DMS 273 treated with DMSO at 0.1 percent for 48 hours (cell line): ENCODE measurements around the gene CTNNA3.
"Not testable (repeated sequence)": the region's sequence is repeated elsewhere in the genome, so short reads cannot be mapped to it uniquely, and the experiment has no call there.

ENCODE experiments used
- DNase-seq: peaks from one replicate; lab custom pipeline; 2025; lab: John Stamatoyannopoulos, UW

CTNNA3 gene

DNA sequence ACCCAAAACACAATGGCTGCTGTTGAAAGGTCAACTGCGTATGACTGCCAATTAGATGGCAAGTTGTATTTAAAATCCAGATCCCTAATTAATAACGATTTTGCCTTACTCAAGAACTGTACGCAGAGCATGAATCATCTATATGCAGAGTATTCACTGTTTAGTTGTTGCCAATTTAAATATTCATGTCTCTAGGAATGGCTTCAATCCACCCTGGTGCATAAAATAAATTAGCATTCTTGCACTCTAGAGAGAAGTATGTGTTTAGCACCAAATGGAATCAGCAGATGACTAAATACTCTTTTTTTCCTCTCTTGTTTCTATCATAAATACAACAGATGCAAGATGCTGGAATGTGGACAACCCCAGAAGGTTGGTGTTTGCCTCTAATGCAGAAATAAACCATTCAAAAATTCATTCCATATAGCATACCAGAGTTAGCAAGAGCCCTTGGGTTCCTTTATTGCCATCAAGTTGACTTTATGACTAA lies 449.9 kb downstream of the CTNNA3 start:
- no peak for DNase-seq

DNA sequence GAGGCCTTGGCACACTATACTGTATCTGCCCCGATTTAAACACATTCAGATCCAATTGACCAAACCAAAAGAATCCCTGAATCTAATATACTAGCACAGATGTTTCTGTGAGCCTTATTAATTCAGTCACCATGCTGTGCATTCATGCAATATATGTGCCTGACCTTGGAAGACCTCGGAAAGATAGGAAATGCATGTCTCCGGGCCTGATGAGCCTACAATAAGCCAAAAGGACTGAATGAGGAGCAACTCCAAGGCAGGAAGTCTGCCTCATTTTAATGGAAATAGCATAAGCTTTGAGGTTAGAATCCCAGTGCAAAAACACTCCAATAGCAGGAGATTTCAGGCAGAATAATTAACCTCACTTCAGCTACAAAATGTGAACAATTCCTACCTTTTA lies 453.5 kb downstream of the CTNNA3 start:
- DNase-seq: peak; percentile 34

DNA sequence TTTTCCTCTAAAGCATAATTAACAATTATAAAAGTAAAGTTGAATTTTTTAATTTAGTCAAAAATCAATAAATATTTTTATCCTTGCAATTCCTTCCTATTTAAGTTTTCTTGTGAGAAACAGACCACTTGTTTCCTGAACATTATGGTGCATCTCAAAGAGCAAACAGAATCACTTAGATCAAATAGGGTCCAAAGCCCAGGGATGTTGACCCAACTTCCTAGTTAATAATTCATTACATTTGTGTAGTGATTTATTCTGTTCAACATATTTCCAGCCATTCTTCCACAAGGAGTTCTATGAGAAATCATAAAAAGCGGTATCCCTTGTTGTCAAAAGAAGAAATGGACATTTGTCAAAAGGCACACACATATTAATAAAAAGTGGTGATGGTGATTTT lies 454.5 kb downstream of the CTNNA3 start:
- DNase-seq: no peak

DNA sequence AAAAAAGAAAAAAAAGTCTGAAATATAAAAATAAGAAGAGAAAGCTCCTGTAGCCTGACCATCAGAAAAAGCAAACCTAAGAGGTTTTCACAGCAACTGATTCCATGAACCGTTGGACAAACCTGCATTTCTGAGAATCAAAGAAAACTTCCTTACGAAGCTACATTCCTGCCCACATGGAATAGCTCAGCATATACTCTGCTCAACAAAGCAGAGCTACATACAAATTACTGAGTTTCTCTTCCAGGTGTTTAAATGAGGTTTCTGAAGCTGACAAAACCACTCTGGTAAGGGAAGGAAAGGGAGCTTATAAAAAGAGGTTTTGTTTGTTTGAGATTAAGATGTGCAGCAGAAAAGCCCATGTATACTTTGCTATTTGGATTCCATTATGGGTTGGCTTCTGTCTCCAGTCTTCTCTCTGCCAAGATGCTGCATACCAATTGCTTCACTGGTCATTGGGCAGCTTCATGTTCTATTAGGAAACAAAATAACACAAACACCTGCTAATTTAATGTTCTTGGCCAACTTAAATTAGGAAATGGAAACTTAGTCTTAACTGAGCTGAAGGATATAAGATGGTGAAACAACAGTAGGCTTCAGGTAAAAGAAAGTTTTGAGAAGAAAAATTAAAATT lies 456.0 kb downstream of the CTNNA3 start:
- no peak for DNase-seq

DNA sequence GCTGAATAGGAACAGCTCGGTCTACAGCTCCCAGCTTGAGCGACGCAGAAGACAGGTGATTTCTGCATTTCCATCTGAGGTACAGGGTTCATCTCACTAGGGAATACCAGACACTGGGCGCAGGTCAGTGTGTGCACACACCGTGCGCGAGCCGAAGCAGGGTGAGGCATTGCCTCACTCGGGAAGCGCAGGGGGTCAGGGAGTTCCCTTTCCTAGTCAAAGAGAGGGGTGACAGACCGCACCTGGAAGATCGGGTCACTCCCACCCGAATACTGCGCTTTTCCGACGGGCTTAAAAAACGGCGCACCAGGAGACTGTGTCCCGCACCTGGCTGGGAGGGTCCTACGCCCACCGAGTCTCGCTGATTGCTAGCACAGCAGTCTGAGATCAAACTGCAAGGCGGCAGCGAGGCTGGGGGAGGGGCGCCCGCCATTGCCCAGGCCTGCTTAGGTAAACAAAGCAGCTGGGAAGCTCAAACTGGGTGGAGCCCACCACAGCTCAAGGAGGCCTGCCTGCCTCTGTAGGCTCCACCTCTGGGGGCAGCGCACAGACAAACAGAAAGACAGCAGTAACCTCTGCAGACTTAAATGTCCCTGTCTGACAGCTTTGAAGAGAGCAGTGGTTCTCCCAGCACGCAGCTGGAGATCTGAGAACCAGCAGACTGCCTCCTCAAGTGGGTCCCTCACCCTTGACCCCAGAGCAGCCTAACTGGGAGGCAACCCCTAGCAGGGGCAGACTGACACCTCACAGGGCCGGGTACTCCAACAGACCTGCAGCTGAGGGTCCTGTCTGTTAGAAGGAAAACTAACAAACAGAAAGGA lies 465.1 kb downstream of the CTNNA3 start:
- DNase-seq: not testable (repeated sequence)

DNA sequence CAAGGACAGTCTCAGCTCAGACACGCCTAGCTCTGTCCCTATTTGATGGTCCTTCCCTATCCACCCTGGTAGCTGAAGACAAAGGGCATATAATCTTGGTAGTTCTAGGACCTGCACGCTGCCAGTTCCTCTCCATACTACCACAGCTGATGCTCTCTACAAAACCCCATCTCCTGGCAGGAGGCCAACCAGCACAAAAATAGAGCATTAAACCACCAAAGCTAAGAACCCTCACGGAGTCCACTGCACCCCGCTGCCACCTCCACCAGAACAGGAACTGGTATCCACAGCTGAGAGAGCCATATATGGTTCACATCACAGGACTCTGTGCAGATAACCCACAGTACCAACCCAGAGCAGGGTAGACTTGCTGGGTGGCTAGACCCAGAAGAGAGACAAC lies 470.8 kb downstream of the CTNNA3 start:
- no peak for DNase-seq

DNA sequence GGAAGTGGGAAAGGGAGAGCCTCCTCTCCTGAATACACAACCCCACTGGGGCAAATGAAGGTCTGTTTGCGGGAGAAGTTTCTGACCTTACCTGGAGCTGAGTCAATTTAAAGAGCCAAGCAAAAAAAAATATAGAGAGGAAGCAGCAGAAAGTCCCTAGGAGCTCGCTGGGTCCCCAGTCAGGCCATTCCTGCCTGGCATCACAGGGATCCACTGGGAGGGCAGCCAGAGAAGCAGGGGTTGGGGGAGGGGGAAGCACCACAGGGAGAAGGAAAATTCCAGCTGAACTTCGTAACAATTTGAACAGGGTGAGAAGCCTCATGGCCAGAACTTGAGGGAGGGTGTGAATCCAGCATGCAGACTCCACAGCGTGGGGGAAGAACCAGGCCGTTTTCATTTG lies 471.4 kb downstream of the CTNNA3 start:
- DNase-seq: no peak

DNA sequence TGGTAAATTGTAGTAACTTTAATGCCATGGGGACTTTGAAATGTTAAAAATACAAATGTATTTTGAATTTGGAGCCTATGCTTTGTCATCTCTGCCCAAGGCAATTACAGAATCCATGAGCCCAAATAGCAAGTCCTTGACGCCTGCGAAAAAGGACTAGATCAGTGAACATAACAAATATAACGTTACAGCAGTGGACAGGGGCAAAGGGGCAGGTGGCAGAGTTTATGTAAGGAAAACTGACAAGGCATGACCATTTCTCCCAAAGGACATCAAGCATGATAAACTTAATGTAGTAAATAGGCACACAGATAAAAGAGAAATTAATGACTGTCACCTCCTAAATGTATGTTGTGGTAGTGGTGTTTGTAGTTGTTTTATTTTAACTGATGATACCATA lies 473.1 kb downstream of the CTNNA3 start:
- no peak for DNase-seq

DNA sequence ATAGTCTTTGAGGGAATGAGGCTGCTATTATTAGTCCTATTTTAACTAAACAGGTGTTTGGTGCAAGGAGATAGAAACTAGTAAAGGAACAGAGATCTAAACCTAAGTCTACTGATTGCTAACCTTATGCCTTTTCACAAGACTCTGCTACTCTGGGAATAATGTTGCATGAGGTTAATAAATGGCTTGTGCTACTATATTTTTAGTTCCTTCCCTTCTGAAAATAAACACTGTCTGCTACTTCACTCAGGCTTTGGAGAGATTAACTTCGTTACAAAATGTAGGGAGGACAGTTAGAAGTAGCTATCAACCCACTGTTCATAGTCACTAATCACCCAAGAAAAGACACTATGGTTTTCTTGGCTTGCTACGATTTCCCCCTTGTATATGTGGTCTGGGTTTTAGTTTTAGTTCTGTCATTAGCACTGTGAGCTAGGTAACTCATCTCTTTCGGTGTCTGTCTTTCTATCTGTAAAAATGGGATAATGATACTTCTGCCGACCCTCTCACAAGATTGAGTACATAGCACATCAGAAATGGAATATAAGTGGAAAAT lies 474.0 kb downstream of the CTNNA3 start:
- no peak for DNase-seq

DNA sequence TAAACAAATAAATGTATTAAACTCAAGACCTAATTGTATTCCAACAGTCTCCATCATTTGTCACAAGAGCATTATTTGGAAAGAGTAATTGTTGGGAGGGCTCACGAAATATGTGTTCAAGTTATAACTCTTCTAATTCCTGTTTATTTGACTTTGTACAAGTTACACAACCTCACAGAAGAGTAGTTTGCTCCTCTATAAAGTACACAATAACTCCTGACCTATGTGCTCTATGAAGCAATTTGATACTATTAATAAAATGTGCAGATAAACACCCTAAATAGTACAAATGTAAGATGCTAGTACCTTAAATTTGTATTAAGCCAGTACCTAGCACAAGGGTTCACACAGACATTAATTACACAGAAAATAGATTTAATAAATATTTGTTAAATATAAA lies 484.3 kb downstream of the CTNNA3 start:
- DNase-seq: no peak

DNA sequence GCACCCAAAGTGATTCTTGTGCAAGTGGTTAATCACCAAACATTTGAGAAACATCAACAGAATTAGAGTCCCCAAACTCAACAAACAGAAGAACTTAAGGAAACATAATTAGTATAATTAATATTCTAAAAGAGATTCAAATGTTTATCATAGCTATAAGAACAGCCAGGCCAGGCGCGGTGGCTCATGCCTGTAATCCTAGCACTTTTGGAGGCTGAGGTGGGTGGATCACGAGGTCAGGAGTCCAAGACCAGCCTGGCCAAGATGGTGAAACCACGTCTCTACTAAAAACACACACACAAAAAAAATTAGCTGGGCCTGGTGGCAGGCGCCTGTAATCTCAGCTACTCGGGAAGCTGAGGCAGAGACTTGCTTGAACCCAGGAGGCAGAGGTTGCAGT lies 488.1 kb downstream of the CTNNA3 start:
- not testable (repeated sequence) for DNase-seq

DNA sequence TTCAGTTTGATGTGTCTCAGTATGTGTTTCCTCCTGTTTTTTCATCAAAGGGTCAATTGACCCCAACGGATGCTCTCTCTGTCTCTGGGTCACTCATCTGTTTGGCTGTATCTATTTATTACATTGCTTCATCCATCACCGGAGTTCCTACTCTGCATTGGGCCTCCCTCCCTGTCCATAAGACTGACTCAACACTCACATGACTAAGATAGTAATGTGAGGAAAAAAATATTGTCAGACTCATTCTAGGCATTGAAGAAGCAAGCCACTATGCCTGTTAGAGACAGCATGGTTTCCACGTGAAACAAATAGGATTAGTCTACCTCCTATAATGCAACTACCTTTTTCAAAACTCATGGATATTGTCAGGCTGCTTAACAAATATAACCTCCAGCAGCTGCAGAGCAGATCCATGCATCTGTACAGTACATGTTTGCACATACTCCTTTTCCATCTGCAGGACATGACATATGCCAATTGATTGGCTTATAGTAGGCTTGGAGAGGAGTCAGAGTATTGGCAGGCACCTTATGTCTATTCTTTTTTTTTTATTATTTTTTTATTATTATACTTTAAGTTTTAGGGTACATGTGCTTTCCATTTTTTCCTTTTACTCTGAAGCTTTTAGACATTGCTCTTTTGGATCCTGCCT lies 495.0 kb downstream of the CTNNA3 start:
- no peak for DNase-seq

DNA sequence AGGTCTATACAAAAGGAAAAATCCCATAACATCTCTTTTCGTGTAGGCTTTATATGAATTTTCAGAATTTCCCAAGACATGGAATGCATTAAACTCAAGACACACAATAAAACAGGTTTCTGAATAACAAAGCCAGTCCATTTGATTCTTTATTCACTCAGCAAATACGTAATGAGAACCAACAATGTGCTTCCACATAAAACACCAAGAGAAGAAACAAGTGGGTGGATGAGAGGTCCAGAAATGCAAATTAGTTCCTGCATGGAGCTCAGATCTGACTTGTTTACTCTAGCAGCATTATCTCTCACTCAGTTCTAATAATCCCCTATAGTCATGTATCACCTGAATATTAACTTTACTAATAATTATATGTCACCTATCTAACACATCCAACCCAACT lies 520.6 kb downstream of the CTNNA3 start:
- no peak for DNase-seq

DNA sequence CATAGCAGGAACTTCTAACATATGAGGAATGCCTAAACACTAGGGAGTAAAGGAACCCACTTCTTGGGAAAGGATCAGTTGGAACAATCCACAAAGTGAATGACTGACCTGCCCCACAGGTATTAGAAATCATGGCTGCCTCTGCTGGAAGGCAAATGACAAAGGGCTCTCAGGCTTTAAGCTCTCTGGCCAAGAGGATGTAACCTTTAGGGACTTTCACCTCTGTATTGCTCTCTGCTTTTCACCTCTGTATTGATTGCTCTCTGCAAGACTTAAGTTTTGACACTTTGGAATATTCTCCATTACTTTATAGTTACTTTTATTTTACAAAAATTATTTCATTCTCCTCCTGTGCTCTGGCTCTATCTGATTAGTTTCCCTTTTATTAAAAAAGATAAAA lies 522.2 kb downstream of the CTNNA3 start:
- no peak for DNase-seq

DNA sequence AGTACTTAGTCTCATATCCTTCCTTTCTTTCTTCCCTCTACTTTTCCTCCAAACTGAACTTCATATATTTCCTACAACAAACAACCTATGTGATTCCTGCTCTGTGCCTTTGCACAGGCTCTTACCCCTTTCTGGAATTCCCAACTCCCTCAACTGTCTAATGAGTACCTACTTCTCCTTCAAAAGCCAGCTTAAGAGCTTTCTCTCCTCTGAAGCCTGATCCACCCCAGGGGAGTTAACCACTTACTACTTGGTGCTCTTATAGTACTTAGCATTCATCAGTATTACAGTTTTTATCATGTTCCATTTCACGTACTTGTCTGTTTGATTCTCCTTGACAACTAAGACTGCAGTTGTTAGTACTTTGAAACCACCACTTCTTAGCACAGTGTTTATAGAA lies 524.0 kb downstream of the CTNNA3 start:
- DNase-seq: no peak

DNA sequence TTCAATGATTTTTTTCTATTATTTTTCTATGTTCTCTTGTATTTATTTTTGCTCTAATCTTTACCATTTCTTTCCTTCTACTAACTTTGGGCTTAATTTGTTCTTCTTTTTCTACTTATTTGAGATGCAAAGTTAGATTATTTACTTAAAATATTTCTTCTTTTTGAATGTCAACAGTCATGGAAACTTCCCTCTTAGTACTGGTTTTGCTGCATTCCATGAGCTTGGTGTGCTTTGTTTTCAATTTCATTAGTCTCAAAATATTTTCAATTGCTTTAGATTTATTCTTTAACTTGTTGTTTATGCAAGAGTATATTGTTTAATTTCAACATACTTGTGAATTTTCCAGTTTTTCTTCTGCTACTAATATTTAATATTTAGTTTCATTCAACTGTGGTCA lies 539.8 kb downstream of the CTNNA3 start:
- no peak for DNase-seq

DNA sequence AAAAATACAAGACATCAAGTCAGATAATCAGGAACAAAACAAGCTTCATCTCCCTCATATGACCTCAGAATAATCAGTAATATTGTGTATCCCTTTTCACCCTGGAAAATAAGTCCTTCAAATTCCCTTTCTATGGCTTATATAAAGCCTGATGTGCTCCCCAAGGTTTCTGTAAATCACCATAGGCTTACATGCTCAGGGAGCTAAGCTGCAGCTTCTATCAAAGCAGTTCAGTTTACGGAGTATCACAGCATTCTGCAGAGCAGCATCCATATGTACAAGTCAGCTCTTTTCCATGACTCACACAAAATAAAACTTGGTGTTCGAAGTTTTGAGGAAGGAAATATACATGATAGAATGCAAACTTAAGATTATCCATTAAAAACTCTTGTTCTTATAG lies 544.5 kb downstream of the CTNNA3 start:
- DNase-seq: no peak

DNA sequence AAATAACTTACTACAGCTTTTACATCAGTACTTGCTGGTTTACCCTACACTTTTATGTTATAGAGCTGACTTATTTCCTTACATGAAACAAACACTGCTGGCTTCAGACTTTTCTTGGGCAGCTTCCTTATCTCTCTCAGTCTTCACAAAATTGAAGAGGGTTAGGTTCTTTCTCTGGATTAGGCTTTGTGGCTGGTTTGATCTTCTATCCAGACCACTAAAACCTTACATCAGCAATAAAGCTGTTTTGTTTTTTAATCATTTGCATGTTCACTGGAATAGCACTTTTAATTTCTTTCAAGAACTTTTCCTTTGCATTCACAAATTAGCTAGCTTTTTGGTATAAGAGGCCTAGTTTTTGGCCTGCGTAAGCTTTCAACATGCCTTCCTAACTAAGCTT lies 551.5 kb downstream of the CTNNA3 start:
- no peak for DNase-seq

DNA sequence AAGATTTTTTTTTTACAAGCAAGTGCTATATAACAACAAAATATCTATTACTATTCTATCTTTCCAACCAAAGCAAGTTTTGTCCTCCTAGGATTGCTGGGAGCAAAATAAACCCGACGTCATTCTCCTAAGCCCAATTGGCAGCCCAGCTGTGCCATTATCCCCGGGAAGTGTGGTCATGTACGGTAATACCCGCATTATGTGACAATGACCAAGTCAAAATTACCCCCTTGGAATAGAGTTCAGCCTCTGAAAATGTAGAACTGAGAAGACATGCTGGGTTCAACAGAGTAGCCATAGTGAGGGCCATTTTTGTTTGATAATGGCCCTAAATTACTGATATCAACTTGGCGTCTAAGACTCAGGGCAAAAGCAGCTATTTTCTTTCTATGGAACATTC lies 554.7 kb downstream of the CTNNA3 start:
- DNase-seq: no peak

DNA sequence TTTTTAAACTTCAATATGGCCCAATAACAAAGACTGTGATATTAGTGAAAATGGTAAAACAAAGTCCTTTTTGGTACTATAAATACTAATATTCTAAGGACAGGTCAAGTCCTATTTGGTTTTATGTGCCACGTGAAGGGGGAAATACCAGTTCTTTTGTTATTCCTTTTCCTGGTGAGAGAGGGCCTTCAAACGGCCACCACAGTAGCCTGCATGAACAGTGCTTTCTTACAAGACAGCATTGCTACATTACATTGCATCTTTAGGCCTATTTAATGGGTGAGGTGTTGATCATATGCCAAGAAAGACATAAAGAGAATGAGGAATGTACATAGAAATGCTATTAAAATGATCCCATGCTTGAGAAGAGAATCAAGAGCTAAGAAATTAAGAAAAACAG lies 555.4 kb downstream of the CTNNA3 start:
- no peak for DNase-seq

DNA sequence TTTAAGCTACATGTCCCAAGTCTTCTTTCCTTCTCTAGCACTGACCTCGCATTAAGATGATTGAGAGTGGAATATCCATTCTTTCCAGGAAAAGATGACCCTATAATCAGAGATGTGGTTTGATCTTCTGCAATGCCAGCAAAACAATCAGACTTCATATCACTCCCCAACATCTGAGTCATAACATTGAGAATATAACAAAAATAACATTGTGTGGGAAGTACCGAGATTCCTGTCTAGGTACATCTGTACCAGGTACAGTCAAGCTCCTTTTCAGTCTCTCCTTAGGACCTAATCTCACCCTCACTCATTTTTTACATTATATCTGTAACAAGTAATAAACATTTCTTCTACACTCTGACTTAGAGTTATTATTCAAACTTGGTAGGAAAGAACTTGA lies 568.6 kb downstream of the CTNNA3 start:
- DNase-seq: no peak

DNA sequence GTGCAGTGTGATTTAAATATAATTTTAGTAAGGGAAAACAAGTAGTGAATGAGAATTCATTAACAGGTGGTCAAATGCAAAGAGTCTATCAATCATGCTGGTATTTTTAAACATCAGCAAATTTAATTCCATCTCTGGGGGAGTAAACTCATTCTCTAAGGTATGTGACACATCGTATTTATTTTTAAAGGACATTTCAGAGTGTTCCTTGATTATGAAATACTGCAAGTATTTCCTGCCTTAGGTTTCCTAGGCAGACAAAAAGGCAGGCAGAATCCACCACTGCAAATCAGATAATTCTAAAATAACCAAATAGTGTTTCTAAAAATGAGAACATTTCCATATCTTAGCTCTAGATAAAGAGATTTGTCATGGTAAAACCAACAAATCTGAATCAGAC lies 576.3 kb downstream of the CTNNA3 start:
- DNase-seq: no peak

DNA sequence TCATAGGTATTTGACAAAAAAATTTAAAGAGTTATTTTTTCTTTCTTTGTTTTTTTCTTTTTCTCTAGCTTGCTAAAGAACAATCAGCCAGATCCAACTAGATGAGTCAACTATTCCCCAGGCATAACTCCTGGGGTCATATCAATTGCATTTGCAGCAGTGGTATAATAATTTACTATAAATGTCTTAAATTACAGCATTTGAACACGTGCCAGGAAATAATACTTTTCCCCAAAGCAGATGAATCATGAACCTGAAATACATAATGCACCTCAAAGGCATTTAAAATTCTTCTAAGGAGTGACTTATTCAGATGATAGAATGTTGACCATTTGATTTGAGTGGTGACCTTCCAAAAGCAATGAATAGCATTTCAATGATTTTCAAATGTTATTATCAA lies 580.0 kb downstream of the CTNNA3 start:
- no peak for DNase-seq
